Midbrain (tissue), 1 donor: ENCODE results near the gene USP36.
"Not testable (repeated sequence)": the region's sequence is repeated elsewhere in the genome, so short reads cannot be mapped to it uniquely, and the experiment has no call there.

Experiments used
- DNase-seq: peaks from one replicate; lab custom pipeline; 2025; lab: John Stamatoyannopoulos, UW

Gene USP36

DNA sequence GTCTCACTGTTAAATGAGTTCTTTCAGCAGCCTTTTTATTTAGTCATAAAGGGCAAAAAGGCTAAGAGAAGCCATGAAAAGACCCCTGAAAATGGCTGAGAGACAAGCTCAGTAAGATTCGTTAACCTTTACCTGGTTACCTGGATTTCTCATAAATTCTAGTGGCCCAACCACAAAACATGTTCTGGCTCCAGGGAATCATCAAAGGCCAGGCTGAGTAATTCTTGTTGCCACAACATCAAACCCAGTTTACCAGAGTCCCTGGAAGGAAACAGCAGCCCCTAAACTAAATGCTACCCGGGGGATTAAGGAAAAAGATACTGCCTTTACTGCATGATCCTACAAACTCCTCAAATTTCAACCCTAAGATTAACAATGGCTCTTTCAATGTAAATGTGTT lies 74.4 kb downstream of the USP36 start:
- DNase-seq: no peak

DNA sequence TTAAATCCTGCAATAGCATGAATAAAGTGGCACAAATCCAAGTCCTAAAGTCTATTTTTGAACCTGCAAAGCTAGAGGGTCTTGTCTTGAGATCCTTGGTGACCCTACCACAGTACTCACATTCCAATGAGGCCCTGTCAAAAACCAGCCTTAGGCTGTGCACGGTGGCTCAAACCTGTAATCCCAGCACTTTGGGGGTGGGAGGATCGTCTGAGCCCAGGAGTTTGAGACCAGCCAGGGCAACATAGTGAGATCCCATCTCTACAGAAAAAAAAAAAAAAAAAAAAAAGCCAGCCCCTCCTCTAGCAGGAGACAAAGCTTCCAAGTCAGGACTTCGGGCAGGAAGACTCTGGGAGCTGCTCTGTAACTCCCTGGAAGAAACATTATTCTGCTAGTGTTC lies 74.8 kb downstream of the USP36 start:
- DNase-seq: no peak

DNA sequence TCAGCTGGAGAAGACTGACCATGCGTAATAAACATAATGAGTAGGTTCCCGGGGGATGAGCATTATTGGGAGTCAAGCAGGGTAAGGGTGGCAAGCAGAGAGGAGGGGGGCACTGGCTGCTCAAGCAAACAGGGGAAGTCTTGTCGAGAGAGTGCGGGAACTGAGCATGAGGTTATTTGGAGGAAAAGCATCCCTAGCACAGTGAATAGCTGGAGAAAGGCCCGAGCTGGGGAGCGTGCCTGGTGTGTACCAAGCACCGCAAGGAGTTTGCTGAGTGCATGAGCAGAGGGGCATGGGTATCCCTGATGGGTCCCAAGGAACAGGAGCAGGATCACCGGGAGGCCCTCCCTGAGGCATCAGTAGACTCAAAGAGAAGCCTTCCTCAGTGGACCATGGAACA lies 75.7 kb downstream of the USP36 start:
- peak; percentile 46 for DNase-seq

DNA sequence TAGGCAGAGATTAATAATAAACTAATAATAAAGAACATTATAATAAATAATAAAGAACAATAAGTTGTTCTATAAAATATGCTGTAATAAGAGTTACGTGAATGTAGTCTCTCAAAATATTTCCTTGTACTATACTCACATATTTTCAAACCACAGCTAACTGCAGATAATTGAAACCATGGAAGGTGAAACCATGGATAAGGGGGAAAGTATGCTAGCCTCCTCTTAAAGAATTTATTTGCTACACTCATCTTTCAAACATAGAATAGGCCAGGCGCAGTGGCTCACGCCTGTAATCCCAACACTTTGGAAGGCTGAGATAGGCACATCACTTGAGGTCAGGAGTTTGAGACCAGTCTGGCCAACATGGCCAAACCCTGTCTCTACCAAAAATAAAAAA lies 77.1 kb downstream of the USP36 start:
- DNase-seq: no peak

DNA sequence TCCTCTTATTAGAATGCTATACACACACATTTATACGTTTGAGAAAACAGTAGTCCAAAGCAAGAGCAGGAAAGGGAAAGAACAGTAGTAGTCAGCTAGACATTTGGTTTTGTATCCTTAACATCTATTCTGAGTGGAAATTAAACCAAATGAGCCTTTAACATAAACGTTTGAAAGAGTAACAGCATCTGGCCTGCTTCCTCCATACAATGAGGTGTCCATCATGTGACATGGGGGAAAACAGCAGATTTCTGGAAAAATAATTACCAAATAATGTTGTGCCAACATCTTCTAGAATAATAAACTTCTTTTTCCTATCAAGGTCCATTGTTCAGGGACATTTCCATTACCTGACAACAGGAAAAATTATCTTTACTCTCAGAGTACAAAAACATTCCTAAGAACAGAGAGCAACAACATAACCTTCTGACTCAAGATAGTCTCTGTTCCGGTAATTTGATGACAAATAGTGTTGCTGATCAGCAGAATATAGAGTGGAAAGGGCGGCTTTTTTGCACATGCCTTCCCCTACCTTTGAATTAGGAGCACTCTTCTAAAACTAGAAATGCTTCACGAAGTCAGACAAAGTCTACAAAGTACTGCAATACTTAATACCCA lies 78.7 kb downstream of the USP36 start:
- no peak for DNase-seq

DNA sequence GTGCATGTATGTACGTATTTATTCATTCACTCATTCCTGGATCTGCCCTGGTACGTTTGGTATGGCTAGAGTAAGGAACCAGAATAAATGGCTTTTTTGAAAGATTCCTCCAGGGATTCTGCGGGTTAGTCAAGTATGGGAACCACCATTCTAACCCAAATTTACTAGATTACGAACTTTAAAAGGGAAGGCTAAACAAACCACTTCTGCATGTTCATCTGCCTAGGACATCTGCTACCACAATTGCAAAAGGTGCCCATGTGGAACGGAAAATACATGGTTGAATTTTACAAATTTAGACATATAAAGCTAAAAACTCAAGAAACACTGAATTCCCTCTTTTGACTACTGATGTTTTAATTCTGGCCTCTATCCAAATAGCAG lies 80.7 kb downstream of the USP36 start:
- no peak for DNase-seq

DNA sequence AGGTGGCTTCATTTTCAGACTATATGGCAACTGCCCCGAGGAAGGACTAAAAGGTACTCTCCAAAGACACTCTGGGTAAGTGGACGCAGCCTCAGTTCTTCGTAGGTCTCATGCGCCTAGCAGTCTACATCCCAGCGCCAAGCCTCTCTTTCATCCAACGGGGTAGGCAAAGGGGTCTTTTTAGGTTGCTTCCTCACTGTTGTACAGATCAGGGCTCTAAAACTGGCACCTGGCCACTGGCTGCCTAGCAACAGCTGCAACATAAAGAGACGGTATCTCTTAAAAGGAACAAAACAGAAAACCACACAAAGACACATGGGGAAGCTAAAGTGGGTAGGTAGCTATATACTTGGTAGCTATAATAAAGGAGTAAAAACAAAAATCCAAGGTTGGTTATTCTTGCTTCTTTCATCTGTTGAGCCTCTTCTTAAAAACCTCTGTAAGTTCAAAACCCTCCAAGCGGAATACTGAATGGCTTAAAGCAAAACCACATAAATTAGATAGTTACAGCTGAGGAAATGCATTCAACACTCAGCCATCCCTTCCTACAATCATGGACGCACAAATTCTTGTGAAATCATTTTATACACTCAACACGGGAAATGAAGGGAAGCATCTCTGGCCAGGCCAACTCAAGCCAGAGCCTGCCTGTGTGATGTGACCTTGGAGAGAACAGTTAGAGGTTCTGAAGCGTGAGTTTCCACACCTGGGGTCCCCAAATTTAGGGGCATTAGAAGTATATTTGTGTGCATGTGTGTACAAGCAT lies 81.2 kb downstream of the USP36 start:
- peak; percentile 21 for DNase-seq

DNA sequence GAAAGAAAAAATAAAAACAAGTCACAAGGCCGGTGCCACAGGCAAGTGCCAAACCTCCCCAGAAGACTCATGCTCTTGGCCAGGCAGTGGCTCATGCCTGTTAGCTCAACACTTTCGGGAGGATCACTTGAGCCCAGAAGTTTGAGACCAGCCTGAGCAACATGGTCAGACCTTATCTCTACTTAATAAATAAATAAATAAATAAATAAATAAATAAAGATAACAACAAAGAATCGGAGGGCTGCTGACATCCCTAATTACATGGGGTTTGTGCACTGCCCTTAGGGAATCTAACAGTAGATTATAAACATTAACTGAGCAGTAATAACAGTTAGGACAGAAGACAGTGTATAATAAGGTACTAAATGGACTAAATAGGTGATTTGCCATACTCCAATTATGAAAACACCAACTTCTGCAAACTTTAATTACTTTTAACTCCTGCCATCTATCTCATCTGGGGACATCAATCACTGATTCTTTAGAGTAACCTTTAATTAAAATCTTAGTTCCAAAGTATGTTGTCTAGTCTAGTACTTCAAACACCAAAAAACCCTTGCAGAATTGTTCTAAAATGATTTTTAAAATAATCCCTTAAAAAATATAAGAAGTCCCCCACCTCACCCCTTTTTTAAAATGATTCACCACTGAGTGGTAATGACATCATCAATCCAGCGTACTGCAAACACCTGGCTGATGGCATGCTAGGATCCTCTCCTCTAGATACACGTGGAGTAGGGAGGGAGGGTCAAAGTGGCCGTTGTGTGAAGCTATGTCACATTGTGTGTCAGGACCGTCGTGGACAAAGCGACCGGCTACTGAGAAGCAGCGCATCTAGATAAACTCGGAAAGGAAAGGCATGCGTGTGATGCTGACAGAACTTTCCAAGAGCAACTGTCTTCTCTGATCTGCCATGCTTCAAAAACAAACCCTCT lies 87.0 kb downstream of the USP36 start:
- no peak for DNase-seq

DNA sequence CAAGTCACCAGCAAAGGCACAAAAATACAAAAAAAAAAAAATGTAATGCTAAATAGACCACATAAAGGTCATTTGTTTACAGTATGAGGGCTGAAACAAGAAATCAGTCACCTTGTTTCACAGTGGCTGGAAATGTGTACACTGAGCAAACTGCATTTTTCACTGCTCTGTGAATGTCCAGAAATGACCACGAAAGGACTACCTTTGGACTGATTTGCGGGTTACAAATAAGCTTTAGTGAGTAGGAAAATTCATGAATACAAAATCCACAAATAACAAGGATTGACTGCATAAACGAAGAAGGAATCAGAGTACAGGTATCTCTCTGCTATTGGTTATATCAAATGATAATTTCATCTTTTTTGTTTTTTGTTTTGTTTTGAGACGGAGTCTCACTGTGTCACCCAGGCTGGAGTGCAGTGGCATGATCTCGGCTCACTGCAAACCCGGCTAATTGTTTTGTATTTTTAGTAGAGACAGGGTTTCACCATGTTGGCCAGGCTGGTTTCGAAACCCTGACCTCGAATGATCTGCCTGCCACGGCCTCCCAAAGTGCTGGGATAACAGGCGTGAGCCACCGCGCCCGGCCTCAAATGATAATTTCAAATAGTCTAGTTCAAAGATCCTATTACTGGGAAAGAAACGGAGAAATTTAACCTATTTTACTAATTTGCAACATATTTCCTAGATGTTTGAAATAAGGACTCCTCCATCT lies 89.0 kb downstream of the USP36 start:
- no peak for DNase-seq

DNA sequence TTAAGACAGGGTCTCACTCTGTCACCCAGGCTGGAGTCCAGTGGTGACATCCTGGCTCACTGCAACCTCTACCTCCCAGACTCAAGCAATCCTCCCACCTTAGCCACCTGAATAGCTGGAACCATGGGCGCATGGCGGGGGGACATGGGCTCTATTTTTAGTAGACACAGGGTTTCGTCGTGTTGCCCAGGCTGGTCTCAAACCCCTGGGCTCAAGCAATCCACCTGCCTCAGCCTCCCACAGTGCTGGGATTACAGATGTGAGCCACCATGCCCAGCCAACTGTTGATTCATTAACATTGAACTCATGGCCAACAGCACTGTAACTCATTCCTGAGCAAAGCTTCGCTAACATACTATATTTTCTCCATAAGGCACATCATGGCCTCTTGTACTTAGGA lies 89.6 kb downstream of the USP36 start:
- DNase-seq: not testable (repeated sequence)

DNA sequence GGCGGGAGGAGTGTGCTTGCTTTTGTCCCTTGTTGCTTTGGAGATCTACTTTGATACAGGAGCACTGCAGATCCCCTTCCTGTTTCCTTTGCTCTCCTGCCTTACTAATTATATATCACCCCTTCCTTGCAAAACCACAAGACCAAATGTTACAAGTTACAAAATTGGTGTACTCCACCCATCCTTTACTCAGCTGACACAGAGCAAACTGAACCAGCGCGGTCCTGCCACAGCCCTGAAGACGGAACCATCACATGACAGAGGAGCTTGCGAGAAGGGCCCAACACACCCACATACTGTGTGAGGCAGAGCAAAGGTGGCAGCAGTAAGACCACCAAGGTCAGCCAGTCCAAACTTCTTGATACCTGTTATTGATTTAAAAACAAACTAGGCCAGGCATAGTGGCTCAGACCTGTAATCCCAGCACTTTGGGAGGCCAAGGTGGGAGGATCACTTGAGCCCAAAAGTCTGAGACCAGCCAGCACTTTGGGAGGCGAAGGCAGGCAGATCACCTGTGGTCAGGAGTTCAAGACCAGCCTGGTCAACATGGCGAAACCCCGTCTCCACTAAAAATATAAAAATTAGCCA lies 91.8 kb downstream of the USP36 start:
- no peak for DNase-seq

DNA sequence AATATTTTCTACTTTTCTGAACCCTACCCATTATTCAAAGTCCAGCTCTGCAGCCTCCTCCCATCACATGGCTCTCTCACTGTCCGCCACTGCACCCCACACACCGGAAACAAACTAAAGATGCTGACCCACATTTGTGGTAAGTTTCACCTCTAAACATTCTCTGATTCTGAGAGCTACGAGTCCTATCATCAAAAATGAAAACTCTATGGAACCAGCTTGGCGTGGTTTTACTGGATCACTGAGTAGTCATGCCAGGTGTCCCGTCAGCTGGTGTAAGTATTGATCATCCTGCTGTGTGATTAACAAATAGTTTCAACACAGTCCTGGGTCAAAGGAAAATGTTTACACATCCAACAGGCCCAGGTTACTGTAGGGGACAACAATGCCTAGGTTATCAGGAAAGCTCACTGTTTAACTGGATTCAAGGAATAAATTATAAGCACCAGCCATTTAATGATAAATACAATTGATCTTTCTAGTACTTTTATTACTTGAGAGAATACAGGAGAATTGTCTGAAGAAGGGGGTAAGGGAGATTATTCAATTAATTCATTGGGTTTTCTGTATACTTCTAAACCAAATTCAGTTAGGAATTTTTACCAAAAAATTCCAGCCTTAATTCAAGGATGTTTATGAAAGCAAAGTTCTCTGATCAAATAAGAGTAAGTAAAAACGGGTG lies 92.4 kb downstream of the USP36 start:
- no peak for DNase-seq

DNA sequence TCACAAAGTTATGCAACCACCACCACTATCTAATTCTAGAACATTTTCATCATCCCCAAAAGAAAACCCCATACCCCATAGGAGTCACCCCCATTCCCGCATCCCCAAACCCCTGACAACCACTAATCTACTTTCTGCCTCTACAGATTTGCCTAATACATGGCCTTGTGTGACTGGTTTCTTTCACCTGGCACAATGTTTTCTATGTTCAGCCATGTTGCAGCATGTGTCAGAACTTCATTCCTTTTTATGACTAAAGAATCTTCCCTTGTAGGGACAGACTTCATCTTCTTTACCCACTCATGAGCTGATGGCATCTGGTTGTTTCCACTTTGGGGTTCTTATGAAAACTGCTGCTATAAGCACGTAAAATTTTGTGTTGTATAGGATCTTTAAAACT lies 93.1 kb downstream of the USP36 start:
- no peak for DNase-seq

DNA sequence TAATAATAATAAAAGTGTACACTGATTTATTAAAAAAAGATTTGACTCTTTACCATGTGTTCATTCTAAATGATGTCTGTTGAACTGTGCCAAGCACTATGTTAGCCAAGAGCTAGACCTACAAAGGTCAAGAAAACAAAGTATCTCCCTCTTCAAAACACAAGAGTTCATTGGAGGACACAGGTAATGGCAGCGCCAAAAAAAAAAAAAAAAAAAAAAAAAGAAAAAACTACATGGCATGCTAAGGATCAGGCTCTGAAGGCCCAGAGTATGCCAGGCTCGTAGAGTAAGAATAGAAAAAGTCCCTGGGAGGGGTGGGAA lies 93.7 kb downstream of the USP36 start:
- no peak for DNase-seq

DNA sequence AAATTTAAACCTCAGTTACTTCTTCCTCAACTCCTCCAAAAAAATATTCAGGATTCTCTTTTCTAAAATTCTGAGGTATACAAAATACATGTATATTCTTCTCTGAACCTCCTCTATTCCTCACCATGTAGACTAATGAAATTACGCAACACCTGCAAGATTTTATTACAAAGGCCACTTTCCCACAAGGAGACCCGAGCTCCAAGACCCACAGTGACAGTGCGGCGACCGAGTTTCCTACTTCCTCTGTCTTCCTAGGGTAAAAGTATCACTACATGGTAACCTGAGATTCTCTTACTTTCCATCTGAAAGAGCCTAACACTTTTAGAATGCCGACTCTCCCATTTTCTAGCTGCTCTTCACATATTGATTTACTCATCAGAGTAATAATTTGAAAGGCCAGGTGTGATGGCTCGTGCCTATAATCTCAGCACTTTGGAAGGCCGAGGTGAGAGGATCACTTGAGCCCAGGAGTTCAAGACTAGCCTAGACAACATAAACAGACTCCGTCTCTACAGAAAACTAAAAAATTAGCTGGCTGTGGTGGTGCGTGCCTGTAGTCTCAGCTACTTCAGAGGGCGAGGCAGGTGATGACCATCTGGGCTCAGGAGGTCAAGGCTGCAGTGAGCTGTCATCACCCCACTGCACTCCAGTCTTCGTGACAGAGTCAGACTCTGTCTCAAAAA lies 94.2 kb downstream of the USP36 start:
- no peak for DNase-seq
